ENCODE data around the gene FAM163B.

GRCh38 chr9:133546287-133546680, 62.9 kb downstream of the FAM163B start:
- TF ChIP-seq POLR2AphosphoS5 (IDR thresholded peaks at IDR 0.05; ENCODE audit: borderline replicate concordance, low read depth, low read length), result no peak
- no peak for TF ChIP-seq EZH2 (IDR thresholded peaks at IDR 0.05)

All from SK-N-MC (cell line).